ENCODE data around the gene NCK1.

- TF ChIP-seq EZH2phosphoT487 (conservative IDR thresholded peaks at IDR 0.05; ENCODE audit: low read length): no peak
- no peak for TF ChIP-seq CTCF (IDR thresholded peaks at IDR 0.05; ENCODE audit: insufficient read depth, low read length, poor library complexity, severe bottlenecking)
Observed at GRCh38 chr3:136916223-136916622, 54.2 kb downstream of the NCK1 start.
